Lower leg skin (tissue), 4 donors: ENCODE results near the gene BEAN1. TPM values are rescaled to one million over a fixed set of nuclear protein-coding genes. Genes with fewer than 3 reads are reported as not detected.

Experiments
- DNase-seq, 2 donors: peaks; one replicate each; pipeline ENCODE4 v3.0.0-alpha.2; 2019; ENCODE audit warnings: low spot score in 2 of 2
- H3K4me3 ChIP-seq: fragments of 200-600 bp; sonication (generic); 2 replicates; pipeline ENCODE4 v1.5.1; 2017; ENCODE audit warnings: mild to moderate bottlenecking, low read depth; ENCODE audit not compliant: poor library complexity, severe bottlenecking
- POLR2A ChIP-seq, 2 donors: fragments of 450-650 bp; IDR thresholded peaks; one replicate each; pipeline ENCODE4 v1.6.1; 2016 to 2017; ENCODE audit warnings: antibody characterized with exemption in 2 of 2, mild to moderate bottlenecking in 1 of 2, moderate library complexity in 1 of 2
- WGBS, 2 donors: methylation state at CpG; one replicate each; pipeline ENCODE4 v1.1.5; 2018; 5-methylcytosine and 5-hydroxymethylcytosine counted together
- intact Hi-C: fragments of 100-400 bp; cut with DNase I; formaldehyde crosslinking; loops from one replicate; pipeline ENCODE4 v1.15.0; 2023; ENCODE audit warnings: low total_unique reads
- total RNA-seq, 4 donors: library from RNA; depleted of rRNA; stranded (reverse); fragments of >200 nt; gene quantifications; one replicate each; pipeline ENCODE4 v1.1.0, GENCODE V29; 2016
- TF ChIP-seq, protein P1 (sequence below), 3 donors: fragments of 450-650 bp; IDR thresholded peaks; one replicate each; pipeline ENCODE4 v1.5.1; 2016; ENCODE audit warnings: antibody characterized with exemption in 3 of 3, mild to moderate bottlenecking in 3 of 3, moderate library complexity in 2 of 3

The BEAN1 gene
- total RNA-seq, 4 donors from 2014 or later: 0.72 to 3.9 (median 2.9) TPM; not detected in 1

DNA sequence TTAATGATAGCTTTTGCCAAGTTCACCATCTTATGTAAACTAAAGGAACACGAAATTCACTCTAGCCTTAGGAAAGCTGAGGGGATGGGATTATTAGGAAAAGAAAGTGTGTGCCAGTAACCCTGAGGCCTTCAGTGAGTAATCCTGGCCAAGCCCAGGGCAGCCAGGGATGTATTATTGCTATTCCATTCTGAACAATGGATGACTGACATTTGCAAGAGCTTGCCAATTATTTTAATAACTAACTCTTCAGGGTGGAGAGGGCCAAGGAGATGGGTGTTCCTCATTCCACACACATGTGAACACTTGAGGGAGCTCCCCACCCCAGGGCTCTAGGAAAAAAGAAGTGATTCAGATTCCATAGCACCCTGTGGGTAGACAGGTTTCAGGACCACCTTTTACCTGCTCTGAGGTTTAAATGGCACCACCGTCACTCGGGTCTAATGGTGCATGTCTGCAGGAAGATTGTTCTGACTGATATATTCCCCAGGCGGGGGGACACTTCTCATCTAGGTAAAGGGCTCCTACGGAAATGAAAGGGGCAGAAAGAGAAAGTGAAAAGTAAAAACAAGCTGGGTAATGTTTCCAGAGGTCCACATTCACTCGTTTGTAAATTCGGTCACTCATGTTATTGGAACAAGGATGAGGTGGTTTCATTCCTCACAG is 81.3 kb downstream of the BEAN1 start:
- H3K4me3 ChIP-seq: no peak overlapping the region
- DNase-seq: peak in 1 of 2 donors; percentile 83
- WGBS, 2 donors: 43 to 46% methylated on average over 7 of the region's 7 CpGs
- intact Hi-C loops: no loop called here
- TF ChIP-seq POLR2A (IDR thresholded peaks at IDR 0.05): no peak
- TF ChIP-seq, protein P1, sequence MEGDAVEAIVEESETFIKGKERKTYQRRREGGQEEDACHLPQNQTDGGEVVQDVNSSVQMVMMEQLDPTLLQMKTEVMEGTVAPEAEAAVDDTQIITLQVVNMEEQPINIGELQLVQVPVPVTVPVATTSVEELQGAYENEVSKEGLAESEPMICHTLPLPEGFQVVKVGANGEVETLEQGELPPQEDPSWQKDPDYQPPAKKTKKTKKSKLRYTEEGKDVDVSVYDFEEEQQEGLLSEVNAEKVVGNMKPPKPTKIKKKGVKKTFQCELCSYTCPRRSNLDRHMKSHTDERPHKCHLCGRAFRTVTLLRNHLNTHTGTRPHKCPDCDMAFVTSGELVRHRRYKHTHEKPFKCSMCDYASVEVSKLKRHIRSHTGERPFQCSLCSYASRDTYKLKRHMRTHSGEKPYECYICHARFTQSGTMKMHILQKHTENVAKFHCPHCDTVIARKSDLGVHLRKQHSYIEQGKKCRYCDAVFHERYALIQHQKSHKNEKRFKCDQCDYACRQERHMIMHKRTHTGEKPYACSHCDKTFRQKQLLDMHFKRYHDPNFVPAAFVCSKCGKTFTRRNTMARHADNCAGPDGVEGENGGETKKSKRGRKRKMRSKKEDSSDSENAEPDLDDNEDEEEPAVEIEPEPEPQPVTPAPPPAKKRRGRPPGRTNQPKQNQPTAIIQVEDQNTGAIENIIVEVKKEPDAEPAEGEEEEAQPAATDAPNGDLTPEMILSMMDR (IDR thresholded peaks at IDR 0.05): no peak

DNA sequence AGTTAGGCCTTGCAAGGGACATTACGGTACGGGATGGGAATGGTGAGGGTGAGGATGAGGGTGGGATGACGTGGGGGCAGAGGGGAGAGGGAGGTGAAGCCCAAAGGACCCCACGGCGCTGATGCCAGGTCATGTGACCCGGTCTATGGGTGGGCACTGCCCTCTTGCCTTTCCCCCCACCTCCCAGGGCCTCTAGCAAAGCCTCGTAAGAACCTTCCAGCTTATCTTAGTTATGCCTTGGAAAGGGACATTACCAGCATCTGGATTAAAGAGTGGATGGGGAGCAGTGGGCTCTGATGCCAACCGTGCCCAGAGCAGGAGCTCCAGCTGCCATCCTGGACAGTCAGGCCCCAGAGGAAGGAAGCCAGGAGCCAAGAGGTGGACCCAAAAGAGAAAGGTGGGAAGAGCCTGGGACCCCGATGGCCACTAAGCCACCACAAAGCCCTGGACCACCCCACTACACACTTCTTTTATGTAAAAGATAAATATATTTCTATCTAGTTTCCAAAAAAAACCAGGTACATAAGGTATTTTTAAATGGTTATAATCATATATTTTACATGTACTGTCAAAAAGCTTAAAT is 81.9 kb downstream of the BEAN1 start:
- WGBS, 2 donors: 62 to 71% methylated on average over 9 of the region's 9 CpGs
- intact Hi-C loops: no loop called here
- TF ChIP-seq, protein P1 (IDR thresholded peaks at IDR 0.05): no peak
- no peak for TF ChIP-seq POLR2A (IDR thresholded peaks at IDR 0.05)
- H3K4me3 ChIP-seq: no peak overlapping the region
- DNase-seq: peak in 1 of 2 donors; percentile 84

DNA sequence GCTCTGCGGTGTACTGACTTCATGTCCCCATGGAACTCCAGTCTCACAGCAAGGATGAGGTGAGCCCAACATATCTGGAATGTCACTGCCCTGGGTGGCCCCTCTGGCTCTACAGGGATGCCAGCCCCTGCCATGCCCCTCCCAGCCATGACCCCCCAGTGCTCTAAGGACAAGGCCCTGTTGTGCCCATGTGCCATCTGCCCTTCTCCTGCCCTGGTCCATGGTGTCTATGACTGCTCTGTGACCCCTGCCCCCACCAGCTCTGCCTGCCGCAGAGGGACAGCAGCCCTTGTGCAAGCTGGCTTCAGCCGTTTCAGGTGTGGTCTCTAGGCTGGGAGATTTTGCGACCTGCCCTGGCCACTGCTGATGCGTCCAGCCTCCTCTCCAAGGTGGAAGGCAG is 82.5 kb downstream of the BEAN1 start:
- intact Hi-C loops: no loop called here
- no peak overlapping the region for H3K4me3 ChIP-seq
- WGBS, 2 donors: 99 to 100% methylated on average over 5 of the region's 5 CpGs
- DNase-seq: peak in 1 of 2 donors; percentile 81
- no peak for TF ChIP-seq POLR2A (IDR thresholded peaks at IDR 0.05)
- TF ChIP-seq, protein P1 (IDR thresholded peaks at IDR 0.05): no peak

DNA sequence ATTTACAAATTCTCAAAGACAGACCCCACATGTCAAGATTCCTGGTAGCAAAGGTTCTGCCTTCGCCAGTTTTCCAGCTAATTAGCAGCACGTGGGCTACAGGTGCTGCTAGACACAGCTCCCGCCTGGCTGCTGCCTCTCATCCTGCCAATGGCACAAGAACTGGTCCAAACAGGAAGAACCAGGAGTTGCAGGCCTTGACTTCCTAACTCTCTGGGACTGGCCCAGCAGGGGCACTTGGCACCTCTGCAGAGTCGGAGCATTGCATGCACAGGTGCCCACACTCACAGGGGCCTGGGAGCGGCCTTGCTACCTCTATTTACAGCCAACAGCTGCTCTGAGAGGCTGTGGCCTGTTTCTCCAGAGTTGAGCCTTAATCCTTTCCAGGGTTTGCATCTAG is 83.2 kb downstream of the BEAN1 start:
- WGBS, 2 donors: 61 to 65% methylated on average over 4 to 5 of the region's 5 CpGs
- peak in 1 of 2 donors; percentile 78 for DNase-seq

DNA sequence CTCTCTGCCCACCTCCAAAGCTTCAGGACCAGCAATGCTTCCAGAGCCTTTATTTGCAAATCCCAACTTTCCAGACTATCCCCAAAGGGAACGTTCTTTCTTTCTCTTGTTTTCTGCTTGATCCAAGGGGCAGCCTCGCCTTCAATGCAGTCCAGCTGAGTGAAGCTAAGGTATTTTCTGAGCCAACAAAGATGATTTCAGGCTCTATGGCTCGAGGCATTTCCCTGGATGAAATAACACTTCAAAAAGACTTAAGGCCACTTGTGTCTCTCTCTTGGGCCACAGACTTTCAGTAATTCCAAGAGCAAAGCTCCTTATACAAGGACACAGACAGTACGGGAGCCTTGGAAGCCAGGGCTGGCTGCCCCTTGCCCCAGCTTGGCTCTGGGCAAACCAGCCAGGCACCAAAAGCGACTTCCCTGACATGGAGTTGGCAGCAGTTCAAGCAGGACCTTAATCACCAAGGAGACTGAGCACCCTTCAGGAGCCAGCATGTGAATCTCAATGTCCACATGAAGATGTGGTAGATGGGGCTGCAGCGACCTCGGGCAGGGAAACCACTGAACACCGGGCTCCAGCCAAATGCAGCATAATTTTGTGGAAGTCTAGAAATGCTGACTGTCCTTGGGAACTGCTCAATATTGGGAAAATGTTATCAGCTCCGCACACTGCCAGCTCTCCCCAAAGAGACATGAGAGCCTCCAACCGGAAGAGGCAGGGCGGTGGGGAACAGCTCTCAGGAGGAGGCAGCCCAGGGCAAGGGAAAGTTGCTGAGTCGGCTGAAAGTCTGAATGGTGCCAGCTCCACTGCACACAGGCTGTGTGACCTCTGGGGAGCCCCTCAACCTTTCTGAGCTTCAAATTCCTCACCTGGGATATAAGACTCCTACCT is 83.9 kb downstream of the BEAN1 start:
- DNase-seq: peak in 1 of 2 donors; percentile 87
- intact Hi-C loops: no loop called here
- TF ChIP-seq POLR2A (IDR thresholded peaks at IDR 0.05): no peak
- TF ChIP-seq, protein P1 (IDR thresholded peaks at IDR 0.05): no peak
- H3K4me3 ChIP-seq: no peak overlapping the region
- WGBS, 2 donors: 36 to 59% methylated on average over 12 of the region's 12 CpGs

More for the DNA sequence above, 83.2 kb downstream of the BEAN1 start:
- no peak for TF ChIP-seq POLR2A (IDR thresholded peaks at IDR 0.05)
- no peak overlapping the region for H3K4me3 ChIP-seq
- intact Hi-C loops: no loop called here
